ENCODE data around the gene PRR19.
"Not testable (repeated sequence)": the region's sequence is repeated elsewhere in the genome, so short reads cannot be mapped to it uniquely, and the experiment has no call there.

Gene PRR19

DNA sequence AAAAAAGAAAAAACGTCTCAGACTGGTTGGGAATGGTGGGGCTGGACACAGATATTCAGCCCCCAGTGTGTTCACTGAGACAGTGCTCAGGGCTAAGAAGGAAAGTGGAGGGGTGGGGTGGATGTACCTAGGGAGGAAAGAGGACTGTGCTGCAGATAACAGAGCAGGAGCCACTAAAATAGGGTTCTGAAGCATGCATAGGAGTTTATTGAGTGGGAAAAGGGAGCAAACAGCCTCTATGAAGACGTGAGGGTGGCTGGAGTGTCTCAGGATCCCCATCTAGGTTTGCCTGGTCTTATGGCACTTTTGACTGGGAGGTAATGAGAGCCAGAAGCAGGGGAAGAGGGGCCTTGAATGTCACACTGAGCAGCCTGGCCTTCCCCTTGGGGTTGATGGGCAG, 26.9 kb downstream of the PRR19 start:
- DNase-seq = no peak

DNA sequence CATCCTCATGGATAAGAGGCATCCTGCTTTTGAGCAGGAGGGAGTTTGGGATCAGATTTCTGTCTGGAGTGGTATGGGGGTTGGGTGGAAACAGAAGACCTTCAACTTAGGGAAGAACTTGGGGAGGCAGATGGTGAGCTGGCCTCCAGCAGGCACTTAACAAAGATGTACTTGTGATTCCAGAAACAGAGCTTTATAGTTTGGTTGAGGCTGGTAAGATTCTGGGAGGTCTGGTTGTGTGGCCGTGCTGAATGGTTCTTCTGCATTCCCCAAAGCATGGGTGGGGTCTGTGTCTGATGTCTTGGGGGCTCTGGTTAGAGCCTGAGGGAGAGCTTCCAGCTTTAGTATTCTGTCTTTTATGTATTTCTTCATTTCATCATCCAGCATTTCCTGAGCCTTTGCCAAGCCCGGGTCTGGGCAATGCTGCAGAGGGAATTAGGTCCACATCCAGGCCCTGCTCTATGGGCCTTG, 28.3 kb downstream of the PRR19 start:
- DNase-seq = peak in 1 of 3 experiments; percentile 89

DNA sequence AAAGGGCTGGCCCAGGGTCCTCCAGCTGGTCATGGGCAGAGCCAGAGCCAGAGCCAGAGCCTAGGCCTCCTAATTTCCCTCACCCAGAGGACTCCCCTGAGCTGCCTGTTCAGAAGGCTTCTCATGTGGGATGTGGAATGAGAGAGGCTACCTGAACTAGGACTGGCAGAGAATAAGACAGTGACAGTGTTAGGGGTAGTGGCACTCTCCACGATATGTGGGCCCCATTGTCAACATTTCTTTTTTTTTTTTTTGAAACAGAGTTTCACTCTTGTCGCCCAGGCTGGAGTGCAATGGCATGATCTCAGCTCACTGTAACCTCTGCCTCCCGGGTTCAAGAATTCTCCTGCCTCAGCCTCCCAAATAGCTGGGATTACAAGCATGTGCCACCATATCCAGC, 29.4 kb downstream of the PRR19 start:
- DNase-seq = not testable (repeated sequence)

DNA sequence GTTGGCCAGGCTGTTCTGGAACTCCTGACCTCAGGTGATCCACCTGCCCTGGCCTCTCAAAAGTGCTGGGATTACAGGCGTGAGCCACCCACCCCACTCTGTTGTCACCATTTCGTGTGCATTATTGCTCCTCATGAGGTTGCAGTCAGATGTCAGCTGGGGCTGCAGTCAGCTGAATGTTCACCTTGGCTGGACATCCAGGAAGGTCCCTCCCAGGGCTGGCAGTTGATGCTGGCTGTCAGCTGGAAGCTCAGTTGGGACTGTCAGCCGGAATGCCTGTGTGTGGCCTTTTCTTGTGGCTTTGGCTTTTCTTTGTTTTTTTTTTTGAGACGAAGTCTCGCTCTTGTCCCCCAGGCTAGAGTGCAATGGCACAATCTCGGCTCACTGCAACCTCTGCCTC, 30.1 kb downstream of the PRR19 start:
- DNase-seq = no peak

DNA sequence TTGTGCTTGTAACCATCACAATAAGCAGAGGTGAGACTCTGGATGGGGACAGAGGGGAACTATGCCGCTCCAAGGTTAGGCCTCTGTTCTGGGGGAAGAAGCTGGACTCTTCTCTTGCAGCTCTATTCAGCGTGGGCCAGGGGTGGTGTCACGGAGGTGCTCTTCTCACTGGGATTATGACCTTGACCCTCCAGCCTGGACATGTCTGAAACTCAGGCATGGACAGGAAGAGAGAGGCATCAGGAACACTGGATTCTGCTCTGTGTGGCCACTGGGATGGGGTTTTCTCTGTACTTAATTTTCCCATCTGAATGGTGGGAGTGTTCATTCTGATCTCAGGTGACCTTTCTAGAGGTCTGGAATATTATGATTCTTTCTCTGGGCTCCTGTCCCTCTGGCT, 31.1 kb downstream of the PRR19 start:
- no peak for DNase-seq

DNA sequence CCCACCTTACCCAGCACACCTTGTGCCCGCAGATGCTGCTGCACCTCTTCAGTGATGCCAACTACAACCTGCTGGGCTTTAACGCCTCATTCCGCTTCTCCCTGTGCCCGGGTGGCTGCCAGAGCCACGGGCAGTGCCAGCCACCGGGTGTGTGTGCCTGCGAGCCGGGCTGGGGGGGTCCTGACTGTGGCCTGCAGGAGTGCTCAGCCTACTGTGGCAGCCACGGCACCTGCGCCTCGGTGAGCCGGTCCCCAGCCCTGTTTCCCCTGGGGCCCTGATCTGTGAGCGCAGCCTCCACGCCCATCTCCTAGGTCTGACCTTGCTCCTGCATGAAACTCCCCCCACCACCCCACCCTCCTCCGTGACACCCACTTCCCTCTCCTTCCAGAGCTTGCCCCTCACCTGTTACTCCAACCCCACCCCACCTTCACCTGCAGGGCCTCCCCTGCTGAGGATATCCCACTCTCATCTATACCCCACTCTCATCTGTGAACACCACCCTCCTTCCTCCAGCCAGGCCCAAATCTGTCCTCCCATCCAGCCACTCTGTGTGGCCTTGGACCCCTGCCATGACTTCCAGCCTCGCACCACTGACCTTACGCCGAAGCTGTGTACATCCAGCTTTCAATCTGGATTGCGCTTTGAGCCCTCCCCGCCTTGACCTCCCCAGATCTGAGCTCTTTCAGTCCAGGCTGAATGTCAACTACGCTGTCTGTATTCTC, 32.2 kb downstream of the PRR19 start:
- DNase-seq = no peak

DNA sequence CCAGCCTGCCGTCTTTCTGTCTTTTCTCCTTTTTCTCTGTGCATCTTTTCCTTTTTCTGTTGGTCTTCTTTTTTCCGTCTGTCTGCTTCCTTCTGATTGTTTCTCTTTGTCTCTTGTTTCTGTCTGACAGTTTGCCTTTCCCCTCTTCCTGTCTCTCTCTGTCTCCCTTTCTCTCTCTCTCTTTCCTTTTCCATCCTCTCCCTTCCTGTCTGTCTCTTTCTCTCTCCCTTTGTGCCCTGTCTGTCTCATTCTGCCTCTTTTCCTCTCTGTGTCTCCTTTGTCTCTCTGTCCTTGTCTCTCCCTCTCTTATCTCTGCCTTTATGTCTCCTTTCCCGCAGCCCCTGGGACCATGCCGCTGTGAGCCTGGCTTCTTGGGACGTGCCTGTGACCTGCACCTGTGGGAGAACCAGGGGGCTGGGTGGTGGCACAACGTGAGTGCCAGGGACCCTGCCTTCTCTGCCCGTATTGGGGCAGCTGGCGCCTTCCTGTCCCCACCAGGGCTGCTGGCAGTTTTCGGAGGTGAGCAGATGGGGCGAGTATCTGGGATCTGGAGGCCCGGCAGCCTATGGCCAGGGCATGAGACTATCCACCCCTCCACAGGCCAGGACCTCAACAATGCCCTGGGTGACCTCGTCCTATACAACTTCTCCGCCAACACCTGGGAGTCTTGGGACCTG, 32.9 kb downstream of the PRR19 start:
- DNase-seq = no peak

DNA sequence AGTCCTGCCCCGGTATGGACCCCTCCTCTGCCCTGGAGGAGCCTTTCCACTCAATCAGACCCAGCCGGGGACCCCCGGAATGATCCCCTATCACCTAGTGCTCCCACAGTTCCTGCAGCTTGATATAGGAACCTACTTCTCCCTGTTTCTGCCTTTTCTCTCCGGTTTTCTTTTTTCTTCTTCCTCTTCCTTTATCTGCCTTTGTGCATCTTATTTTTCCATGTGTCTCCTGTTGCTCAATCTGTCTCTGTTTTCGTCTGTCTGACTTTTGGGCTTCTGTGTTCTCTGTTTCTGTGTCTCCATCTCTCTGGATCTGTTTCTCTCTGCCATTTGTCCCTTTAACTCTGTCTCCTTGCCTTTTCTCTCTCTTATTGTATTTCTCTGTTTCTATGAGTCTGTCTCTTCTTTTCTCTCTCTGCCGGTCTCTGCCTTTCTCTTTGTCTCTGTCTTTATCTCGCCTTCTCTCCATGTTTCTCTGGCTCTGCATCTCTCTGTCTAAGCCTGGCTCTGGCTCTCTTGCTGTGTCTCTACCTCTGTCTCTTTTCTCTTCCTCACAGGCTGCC, 33.5 kb downstream of the PRR19 start:
- no peak for DNase-seq

DNA sequence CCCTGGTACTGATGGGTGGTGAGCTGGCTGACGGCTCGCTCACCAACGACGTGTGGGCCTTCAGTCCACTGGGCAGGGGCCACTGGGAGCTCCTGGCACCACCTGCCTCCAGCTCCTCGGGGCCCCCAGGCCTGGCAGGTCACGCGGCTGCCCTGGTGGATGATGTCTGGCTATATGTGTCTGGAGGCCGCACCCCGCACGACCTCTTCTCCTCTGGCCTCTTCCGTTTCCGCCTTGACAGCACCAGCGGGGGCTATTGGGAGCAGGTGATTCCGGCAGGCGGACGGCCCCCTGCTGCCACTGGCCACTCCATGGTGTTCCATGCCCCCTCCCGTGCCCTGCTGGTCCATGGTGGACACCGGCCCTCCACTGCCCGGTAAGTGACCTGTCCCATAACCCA, 34.0 kb downstream of the PRR19 start:
- no peak for DNase-seq

DNA sequence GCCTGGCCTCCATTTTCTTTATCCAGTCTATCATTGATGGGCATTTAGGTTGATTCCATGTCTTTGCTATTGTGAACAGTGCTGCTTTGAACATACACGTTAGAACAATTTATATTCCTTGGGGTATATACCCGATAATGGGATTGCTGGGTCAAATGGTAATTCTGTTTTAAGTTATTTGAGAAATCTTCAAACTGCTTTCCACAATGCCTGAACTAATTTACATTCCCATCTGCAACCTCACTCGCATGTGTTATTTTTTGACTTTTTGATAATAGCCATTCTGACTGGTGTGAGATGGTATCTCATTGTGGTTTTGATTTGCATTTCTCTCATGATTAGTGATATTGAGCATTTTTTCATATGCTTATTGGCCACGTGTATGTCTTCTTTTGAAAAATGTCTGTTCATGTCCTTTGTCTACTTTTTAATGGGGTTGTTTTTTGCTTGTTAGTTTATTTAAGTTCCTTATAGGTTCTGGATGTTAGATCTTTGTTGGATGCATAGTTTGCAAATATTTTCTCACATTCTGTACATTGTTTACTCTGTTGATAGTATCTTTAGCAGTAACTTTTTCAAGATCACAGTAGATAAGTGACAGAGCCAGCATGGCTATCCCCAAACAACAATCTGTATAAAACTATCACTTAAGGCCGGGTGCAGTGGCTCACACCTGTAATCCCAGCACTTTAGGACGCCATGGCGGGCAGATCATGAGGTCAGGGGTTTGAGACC, 37.4 kb downstream of the PRR19 start:
- not testable (repeated sequence) for DNase-seq

DNA sequence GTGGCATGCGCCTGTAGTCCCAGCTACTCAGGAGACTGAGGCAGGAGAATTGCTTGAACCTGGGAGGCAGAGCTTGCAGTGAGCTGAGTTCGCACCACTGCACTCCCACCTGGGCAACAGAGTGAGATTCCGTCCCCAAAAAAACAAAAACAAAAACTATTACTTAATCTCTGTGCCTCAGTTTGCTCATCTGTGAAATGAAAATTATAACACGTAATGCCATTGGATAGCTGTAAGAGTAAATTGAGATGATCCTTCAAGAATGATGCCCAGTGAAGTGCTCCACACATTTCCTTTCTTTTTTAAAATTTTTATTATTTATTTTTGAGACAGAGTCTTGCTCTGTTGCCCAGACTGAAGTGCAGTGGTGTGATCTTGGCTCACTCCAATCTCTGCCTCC, 38.0 kb downstream of the PRR19 start:
- DNase-seq = not testable (repeated sequence)

DNA sequence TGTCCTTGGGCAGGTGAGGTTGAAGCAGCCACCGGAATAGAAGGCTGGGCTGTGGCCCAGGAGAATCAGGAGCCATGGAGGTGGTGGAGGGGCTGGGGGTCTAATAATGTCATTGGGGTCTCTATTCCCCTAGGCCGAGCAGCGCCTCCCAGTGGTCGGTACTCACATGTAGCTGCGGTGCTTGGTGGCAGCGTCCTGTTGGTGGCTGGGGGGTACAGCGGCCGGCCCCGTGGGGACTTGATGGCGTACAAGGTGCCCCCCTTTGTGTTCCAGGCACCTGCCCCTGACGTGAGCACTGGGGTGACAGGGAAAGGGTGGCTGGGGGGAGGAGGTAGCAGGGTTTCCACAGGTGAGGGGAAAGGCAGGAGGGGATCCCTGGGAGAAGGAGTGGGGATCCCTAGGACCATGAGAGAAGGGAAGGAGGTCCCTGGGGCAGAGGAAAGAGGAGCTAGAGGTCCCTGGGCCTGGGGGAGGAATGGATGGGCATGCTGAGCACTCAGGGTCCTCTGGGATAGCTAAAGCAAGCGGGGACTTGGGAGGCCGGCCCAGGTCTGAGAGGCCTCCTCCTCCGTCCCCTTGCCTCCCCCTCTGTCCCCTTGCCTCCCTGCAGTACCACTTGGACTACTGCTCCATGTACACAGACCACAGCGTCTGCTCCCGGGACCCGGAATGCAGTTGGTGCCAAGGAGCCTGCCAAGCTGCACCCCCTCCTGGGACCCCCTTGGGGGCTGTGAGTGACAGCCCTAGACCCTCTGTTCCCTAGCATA, 41.6 kb downstream of the PRR19 start:
- no peak for DNase-seq

DNA sequence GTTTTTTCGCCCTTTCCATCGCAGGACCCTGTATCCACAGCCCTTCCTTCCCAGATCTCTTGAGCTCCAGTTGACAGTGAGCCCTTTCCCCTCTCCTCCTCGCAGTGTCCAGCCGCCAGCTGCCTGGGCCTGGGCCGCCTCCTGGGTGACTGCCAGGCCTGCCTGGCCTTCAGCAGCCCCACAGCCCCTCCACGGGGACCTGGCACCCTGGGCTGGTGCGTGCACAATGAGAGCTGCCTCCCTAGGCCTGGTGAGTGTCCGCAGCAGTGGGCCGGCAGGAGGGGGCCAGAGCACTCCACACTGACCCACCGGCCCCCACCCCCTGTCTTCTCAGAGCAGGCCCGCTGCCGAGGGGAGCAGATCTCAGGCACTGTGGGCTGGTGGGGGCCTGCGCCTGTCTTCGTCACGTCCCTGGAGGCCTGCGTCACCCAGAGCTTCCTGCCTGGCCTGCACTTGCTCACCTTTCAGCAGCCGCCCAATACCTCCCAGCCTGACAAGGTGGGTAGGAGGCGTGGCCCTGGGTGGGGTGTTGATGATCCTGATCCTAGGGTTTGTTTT, 42.5 kb downstream of the PRR19 start:
- no peak for DNase-seq

DNA sequence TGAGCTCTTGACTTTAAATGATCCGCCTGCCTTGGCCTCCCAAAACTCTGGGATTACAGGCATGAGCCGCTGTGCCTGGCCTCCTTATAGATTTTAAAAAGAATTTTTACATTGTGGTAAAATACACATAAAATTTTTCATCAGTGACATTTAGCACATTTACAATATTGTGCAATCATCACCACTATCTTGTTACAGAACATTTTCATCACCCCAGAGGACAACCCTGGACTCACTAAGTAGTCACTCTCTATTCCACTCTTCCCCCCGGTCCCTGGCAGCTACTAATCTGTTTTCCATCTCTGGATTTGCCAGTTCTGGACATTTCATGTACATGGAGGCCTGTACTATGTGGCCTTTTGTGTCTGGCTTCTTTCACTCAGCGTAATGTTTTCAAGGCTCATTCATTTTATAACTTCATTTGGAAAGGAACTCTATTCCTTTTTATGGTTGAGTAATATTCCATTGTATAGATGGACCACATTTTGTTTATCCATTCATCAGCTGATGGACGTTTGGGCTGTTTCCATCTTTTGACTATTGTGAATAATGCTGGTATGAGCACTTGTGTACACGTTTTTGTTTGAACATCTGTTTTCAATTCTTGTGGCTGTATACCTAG, 43.4 kb downstream of the PRR19 start:
- DNase-seq = no peak

DNA sequence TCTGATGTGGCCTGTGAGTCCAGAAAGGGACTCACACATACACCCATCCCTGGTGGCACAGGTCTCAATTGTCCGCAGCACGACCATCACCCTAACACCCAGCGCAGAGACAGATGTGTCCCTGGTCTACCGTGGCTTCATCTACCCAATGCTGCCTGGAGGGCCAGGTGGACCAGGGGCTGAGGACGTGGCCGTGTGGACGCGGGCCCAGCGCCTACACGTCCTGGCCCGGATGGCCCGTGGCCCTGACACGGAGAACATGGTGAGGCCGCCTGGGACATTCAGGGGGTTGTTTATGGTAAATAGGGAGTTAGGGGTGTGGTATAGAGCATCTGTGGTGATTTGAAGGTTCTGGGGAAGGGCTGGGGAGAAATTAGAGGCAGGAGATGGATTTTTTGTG, 46.3 kb downstream of the PRR19 start:
- DNase-seq = no peak

DNA sequence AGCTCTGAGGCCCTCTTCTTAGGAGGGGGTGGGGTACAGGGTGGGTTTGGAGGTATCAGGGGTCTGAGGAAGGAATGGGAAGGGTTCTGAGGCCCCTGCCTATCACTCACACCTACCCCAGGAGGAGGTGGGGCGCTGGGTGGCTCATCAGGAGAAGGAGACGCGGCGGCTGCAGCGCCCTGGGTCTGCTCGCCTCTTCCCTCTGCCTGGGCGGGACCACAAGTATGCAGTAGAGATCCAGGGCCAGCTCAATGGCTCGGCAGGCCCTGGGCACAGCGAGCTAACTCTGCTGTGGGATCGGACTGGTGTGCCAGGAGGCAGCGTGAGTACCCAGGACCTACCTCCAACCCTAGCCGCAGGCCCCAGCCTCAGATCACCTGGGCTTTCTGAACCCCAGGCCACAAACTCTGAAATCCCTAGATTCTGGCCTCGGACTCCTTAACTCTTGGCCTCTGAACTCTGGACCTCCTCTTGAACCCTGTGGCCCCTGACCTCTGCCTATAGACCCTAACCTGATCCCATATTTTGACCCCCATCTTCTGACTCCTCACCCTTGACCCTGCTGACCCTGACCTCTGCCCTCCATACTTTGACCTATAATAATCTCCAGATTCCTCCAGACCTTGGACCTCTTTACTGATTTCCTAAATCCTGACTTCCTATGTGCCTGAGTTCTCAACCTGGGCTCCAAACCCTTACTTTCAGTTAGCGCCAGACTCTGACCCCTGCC, 47.6 kb downstream of the PRR19 start:
- DNase-seq = no peak

DNA sequence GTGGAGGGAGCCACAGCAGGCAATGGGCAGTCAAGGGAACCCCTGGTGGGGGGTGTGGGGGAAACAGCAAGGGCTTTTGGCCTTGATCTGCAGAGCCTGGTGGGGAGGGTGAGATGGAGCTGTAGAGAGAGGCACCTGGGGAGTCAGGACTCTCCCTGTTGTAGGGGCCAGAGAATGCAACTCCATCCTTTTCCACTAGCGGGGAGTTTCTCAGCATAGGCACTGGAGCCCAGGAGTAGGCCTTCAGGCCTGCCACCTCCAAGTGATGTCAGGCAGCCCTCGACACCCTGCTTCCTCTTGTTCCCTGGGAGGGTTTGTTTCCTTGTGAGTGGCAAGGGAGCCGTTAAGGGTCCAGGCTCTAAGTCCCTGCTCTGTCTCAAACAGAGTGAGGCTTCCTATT, 48.5 kb downstream of the PRR19 start:
- DNase-seq = no peak

DNA sequence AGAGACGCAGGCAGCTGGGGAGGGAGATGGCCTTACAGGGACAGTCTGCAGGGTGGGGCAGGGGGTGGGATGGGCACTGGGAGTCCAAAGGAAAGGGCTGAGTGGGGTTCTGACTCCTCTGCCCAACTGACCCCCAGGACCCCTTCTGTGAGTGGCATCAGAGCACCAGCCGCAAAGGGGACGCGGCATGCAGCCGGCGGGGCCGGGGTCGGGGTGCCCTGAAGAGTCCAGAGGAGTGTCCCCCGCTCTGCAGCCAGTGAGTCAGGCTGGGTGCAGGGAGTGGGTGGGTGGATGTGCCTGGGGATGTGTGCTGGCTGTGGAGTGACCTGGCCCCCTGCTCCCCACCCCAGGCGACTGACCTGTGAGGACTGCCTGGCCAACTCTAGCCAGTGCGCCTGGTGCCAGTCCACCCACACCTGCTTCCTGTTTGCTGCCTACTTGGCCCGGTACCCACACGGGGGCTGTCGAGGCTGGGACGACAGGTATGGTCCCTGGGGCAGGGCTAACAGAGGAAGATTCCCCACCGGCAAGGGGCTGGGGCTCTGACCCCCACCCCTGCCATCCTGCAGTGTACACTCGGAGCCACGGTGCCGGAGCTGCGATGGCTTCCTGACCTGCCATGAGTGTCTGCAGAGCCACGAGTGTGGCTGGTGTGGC, 49.3 kb downstream of the PRR19 start:
- no peak for DNase-seq

DNA sequence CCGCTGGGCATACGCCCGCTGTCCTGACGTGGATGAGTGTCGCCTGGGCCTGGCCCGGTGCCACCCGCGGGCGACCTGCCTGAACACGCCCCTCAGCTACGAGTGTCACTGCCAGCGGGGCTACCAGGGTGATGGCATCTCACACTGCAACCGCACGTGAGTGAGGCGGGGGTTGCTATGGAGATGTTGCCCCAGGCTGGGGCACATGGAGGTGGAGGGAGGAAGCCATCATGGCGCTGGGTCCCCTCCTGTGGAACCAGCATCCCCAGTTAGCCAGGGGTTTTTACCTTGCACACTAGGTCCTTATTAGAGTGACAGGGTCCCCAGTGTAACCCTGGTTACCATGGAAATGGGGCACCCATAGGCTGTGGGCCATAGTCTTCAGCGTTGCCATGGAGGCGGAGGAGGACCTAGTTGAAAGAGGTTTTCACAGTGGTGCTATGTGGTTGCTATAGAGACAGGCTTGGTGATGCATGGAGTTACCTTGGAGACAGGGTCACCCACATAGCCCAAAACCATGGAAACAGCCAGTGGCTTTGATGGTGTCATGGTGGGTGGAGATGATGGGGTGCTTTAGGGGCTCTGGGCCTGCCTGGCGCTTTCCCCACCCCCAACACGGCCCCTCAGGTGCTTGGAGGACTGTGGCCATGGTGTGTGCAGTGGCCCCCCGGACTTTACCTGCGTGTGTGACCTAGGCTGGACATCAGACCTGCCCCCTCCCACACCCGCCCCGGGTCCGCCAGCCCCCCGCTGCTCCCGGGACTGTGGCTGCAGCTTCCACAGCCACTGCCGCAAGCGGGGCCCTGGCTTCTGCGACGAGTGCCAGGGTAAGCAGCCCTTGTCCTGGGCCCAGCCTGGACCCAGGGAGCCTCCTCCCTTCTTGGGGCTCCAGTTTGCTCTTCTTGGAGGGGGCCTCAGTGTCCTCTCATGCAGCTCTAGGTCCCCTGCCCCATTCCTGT, 50.6 kb downstream of the PRR19 start:
- DNase-seq = peak; percentile 58 to 94 (median 89)
